Lower leg skin (tissue), 4 donors: Measurements from ENCODE around the gene SSC4D. TPM values are rescaled to one million over a fixed set of nuclear protein-coding genes. Genes with fewer than 3 reads are reported as not detected.

Experiments
- DNase-seq, 2 donors: peaks; one replicate each; pipeline ENCODE4 v3.0.0-alpha.2; 2019; ENCODE audit warnings: low spot score in 2 of 2
- H3K4me3 ChIP-seq: fragments of 200-600 bp; sonication (generic); 2 replicates; pipeline ENCODE4 v1.5.1; 2017; ENCODE audit warnings: mild to moderate bottlenecking, low read depth; ENCODE audit not compliant: poor library complexity, severe bottlenecking
- CTCF ChIP-seq, 3 donors: fragments of 450-650 bp; IDR thresholded peaks; one replicate each; pipeline ENCODE4 v1.5.1; 2016; ENCODE audit warnings: antibody characterized with exemption in 3 of 3, mild to moderate bottlenecking in 3 of 3, moderate library complexity in 2 of 3
- POLR2A ChIP-seq, 2 donors: fragments of 450-650 bp; IDR thresholded peaks; one replicate each; pipeline ENCODE4 v1.6.1; 2016 to 2017; ENCODE audit warnings: antibody characterized with exemption in 2 of 2, mild to moderate bottlenecking in 1 of 2, moderate library complexity in 1 of 2
- WGBS, 2 donors: methylation state at CpG; one replicate each; pipeline ENCODE4 v1.1.5; 2018; 5-methylcytosine and 5-hydroxymethylcytosine counted together
- intact Hi-C: fragments of 100-400 bp; cut with DNase I; formaldehyde crosslinking; loops from one replicate; pipeline ENCODE4 v1.15.0; 2023; ENCODE audit warnings: low total_unique reads
- total RNA-seq, 4 donors: library from RNA; depleted of rRNA; stranded (reverse); fragments of >200 nt; gene quantifications; one replicate each; pipeline ENCODE4 v1.1.0, GENCODE V29; 2016

The SSC4D gene
- total RNA-seq, 4 donors from 2014 or later, result 0.71 to 0.88 (median 0.74) TPM; not detected in 1

GRCh38 chr7:76343931-76344321 lies 65.6 kb downstream of the SSC4D start:
- TF ChIP-seq CTCF (IDR thresholded peaks at IDR 0.05), result no peak
- no peak for TF ChIP-seq POLR2A (IDR thresholded peaks at IDR 0.05)
- intact Hi-C loops, result no loop called here
- no peak for DNase-seq
- 92 to 93% methylated on average over 6 of the region's 6 CpGs for WGBS, 2 donors
- H3K4me3 ChIP-seq, result no peak overlapping the region

- no peak for DNase-seq
- WGBS, 2 donors, result 93 to 96% methylated on average over 6 of the region's 6 CpGs
- no peak for TF ChIP-seq CTCF (IDR thresholded peaks at IDR 0.05)
- TF ChIP-seq POLR2A (IDR thresholded peaks at IDR 0.05), result no peak
- H3K4me3 ChIP-seq, result no peak overlapping the region
- intact Hi-C loops, result no loop called here
Measured at GRCh38 chr7:76343294-76343930, 66.1 kb downstream of the SSC4D start.

- intact Hi-C loops, result no loop called here
- 83 to 88% methylated on average over 5 of the region's 5 CpGs for WGBS, 2 donors
- DNase-seq, result no peak
- H3K4me3 ChIP-seq, result no peak overlapping the region
- no peak for TF ChIP-seq POLR2A (IDR thresholded peaks at IDR 0.05)
- TF ChIP-seq CTCF (IDR thresholded peaks at IDR 0.05), result no peak
Measured at GRCh38 chr7:76342222-76342621, 67.3 kb downstream of the SSC4D start.

GRCh38 chr7:76340617-76341131 lies 68.8 kb downstream of the SSC4D start:
- DNase-seq, result no peak
- WGBS, 2 donors, result 83 to 86% methylated on average over 3 of the region's 3 CpGs
- H3K4me3 ChIP-seq, result no peak overlapping the region
- intact Hi-C loops, result no loop called here
- TF ChIP-seq CTCF (IDR thresholded peaks at IDR 0.05) (no peak), POLR2A (IDR thresholded peaks at IDR 0.05) (no peak)

Other genes starting within 250 kb of the SSC4D start
- 10 to 100 TPM in 1 of 4 donors, 1 to 10 TPM in 3; 7.5 to 12.3 (median 9.4) TPM for gene SRRM3, start 207.8 kb downstream of the SSC4D start, total RNA-seq
- 1,000 to 10,000 TPM; 1,628 to 3,756 (median 2,658) TPM for gene HSPB1, start 107.0 kb downstream of the SSC4D start, total RNA-seq
- gene YWHAG, start 50.7 kb downstream of the SSC4D start, total RNA-seq, result 10 to 100 TPM; 46.5 to 64.5 (median 56.4) TPM
- 10 to 100 TPM in 1 of 4 donors, 1 to 10 TPM in 3; 2.6 to 11.7 (median 4.0) TPM for gene ZP3, start 15.3 kb upstream of the SSC4D start, total RNA-seq
- gene DTX2, start 52.0 kb upstream of the SSC4D start, total RNA-seq, result 100 to 1,000 TPM in 1 of 4 donors, 10 to 100 TPM in 3; 48.2 to 103 (median 57.7) TPM
- 1 to 10 TPM; 1.6 to 2.6 (median 2.0) TPM for gene UPK3B, start 100.9 kb upstream of the SSC4D start, total RNA-seq
- under 1 TPM in 2 of 4 donors, not detected in 2; 0.15 to 0.19 TPM for gene SPDYE16, start 133.6 kb upstream of the SSC4D start, total RNA-seq
- 1 to 10 TPM; 2.1 to 6.6 (median 6.0) TPM for gene POMZP3, start 217.6 kb upstream of the SSC4D start, total RNA-seq